GM18505 (cell line): Measurements from ENCODE around the gene SYT13.

Source experiments
- ATAC-seq: cut with Tn5 transposase; IDR thresholded peaks from one replicate; pipeline ENCODE4 v1.9.1; 2021; ENCODE audit not compliant: unreplicated experiment
- POLR2A ChIP-seq: IDR thresholded peaks from 4 replicates; pipeline ENCODE4 v1.6.1; 2011; ENCODE audit warnings: borderline replicate concordance; ENCODE audit not compliant: insufficient read depth, insufficient read length; ENCODE audit errors: extremely low read depth

Gene SYT13

DNA sequence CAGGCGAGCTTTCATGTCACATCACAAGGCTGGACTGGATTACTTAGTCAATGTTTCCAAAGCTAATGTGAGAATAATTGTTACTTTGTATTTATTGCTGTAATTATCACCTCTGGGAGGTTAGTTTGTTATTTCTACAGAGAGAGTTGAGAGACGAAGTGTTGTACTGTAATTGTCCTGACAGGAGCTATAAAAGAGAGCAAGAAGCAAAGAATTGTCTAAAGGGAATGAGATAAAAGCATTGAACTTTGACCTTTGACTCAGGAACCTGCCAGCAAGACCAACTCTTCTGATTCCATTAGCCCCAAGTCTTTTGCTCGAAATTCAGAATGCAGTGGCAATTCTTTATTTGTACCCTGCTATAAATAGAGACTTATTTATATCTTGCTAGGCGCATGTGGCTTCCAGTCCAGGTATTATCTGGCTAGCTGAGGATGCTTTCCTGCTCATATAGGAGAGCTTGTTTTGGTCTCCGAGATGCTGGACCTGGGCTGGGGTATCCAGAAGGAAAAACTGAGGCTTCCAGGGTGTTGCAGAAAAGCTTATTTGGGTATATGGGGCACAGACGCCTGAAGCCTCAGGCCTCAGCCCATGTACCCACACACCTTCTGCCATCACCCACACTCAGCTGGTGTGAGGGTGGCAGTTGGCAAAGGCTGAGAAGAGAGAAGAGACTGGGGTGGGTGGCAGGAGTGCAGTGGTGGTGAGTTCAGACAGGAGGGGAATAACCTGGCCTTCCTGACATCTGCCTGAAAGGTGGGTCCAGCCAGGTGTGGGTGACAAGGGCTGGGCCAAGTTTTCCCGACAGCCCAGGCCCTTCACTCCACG lies 40.7 kb downstream of the SYT13 start:
- no peak for ATAC-seq

DNA sequence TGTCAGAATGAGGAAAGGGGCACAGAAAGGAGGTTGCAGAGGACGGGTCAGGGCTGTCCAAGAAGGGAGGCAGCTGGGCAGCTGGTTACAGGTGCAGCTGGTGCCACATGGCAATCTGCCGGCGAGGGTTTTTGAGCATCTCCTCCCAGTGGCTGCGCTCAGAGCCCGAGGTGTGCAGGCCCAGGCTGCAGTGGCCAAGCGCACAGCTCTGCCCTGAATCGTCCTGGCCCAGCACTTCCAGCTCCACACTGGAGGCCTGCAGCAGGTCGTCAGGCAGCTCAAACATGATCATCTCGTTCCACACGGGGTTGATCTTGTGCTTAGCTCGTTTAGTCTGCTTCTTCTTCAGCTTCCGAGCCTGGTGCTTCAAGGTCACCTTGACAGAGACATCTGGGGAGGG lies 42.2 kb downstream of the SYT13 start:
- TF ChIP-seq POLR2A: no peak

More for the DNA sequence above, 40.7 kb downstream of the SYT13 start:
- TF ChIP-seq POLR2A: no peak

DNA sequence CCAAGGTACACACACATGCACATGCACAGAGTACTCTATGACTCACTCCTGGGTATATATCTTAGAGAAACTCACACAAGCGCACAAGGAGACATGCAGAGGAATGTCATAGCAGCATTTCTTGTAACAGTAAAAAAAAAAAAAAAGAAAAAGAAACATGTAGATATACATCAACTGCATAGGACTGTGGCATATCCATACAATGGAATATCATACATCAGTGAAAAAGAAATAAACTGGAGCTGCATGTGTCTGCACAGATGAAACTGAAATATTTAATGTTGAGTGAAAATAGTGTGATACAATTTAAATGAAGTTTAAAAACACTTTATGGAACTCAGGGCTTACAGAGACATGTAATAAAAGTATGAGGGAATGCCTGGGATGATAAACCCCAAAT lies 46.4 kb downstream of the SYT13 start:
- no peak for ATAC-seq
- TF ChIP-seq POLR2A: no peak

More for the DNA sequence above, 42.2 kb downstream of the SYT13 start:
- no peak for ATAC-seq

- no peak for ATAC-seq
- TF ChIP-seq POLR2A: no peak
These were observed 47.4 kb downstream of the SYT13 start for GRCh38 chr11:45238724-45239123.

GRCh38 chr11:45237711-45238315 lies 48.3 kb downstream of the SYT13 start:
- ATAC-seq: no peak
- no peak for TF ChIP-seq POLR2A

GRCh38 chr11:45234306-45235006 lies 51.7 kb downstream of the SYT13 start:
- ATAC-seq: no peak
- TF ChIP-seq POLR2A: no peak

DNA sequence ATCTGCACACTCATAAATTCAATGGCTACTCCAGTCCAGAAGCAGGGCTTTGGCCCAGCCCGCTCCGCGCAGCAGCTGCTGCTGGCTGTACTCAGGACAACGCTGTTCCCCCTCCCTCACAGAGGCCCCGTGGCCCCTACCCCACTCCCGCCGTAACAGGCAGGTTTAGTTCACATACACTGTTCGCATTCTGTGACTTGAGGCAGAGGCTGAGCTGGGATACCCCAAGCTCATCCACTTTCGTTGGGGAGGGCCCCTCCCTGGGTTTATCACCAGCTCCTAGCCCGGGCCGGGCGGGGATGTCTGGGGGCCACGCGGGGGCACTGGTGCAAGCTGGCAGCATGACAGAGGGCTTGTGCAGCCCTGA lies 52.4 kb downstream of the SYT13 start:
- no peak for TF ChIP-seq POLR2A
- ATAC-seq: no peak

GRCh38 chr11:45233121-45233803 lies 52.9 kb downstream of the SYT13 start:
- TF ChIP-seq POLR2A: no peak
- ATAC-seq: peak; percentile 75

- ATAC-seq: no peak
- no peak for TF ChIP-seq POLR2A
These were observed 53.6 kb downstream of the SYT13 start for GRCh38 chr11:45232341-45233080.

DNA sequence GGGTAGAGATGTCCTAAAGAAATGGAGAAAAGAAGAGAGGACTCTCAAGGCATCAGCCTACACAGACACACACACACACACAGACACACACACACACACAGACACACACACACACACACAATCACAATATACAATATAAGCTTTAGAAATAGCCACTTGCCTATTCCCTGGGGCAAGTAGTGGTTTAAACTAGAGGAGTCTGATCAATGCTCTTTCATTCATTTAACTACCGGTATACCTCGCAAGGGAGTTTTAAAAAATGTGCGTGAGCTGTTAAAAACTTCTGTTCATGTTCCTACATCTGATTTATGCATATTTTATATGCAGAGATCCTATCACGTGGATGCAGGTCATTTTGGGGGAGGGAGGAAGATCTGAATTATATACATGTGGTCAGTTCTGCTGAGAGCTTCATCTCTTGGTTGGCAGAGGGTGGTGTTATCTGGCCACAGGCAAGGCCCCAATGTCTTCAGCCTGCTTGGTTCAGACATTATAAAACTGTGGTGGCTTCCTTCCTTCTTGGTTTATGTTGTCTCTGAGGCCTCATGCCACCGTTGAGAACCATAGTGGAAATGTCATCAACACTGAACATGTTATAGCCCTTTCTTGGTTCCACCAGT lies 56.6 kb downstream of the SYT13 start:
- no peak for ATAC-seq

DNA sequence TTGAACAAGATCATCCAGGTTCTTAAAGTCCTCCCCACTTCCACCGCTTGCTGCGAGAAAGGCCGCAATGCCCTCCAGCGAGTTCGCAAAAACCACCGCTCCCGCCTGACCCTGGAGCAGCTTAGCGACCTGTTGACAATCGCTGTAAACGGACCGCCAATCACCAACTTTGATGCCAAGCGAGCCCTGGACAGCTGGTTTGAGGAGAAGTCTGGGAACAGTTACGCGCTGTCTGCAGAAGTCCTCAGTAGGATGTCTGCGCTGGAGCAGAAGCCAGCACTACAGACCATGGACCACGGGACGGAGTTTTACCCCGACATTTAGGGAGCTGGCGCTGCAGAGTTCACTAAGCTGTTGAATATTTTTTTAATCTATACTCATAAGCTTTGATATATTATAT lies 58.3 kb downstream of the SYT13 start:
- no peak for ATAC-seq

More for the DNA sequence above, 56.6 kb downstream of the SYT13 start:
- TF ChIP-seq POLR2A: no peak

GRCh38 chr11:45226901-45227300 lies 59.2 kb downstream of the SYT13 start:
- ATAC-seq: no peak
- no peak for TF ChIP-seq POLR2A

More for the DNA sequence above, 58.3 kb downstream of the SYT13 start:
- TF ChIP-seq POLR2A: no peak
